Urinary bladder (tissue), 4 donors: ENCODE data around the gene XRCC2. TPM values are rescaled to one million over a fixed set of nuclear protein-coding genes. Genes with fewer than 3 reads are reported as not detected.

Experiments
- DNase-seq: peaks from one replicate; pipeline ENCODE4 v3.0.0-alpha.2; 2015; ENCODE audit errors: extremely low spot score
- H3K27ac ChIP-seq: one replicate; pipeline ENCODE4 v1.5.1; 2013; ENCODE audit warnings: low read depth, mild to moderate bottlenecking, moderate library complexity
- H3K36me3 ChIP-seq: one replicate; pipeline ENCODE4 v1.6.1; 2013; ENCODE audit warnings: mild to moderate bottlenecking, moderate library complexity; ENCODE audit not compliant: insufficient read depth
- H3K4me1 ChIP-seq: one replicate; pipeline ENCODE4 v1.6.1; 2013; ENCODE audit warnings: mild to moderate bottlenecking, moderate library complexity; ENCODE audit not compliant: insufficient read depth
- H3K4me3 ChIP-seq: one replicate; pipeline ENCODE4 v1.5.1; 2013; ENCODE audit warnings: low read depth, low read length
- WGBS: extraction: QIAGEN DNeasy Blood & Tissue Kit; methylation state at CpG from one replicate; pipeline ENCODE4 v1.1.7; 2013; 5-methylcytosine and 5-hydroxymethylcytosine counted together
- polyA plus RNA-seq: library from polyadenylated mRNA; stranded (reverse); fragments of 200-250 nt; gene quantifications from one replicate; pipeline ENCODE4 v1.2.3, GENCODE V29; 2013
- total RNA-seq: library from RNA; depleted of rRNA; stranded (reverse); fragments of >200 nt; gene quantifications from one replicate; pipeline ENCODE4 v1.2.3, GENCODE V29; 2014
- donor health status: healthy with polysubstance abuse.
- donor health status: healthy.

Gene XRCC2
- total and polyA plus RNA-seq, 2 donors = 0.33 to 6.0 TPM

DNA sequence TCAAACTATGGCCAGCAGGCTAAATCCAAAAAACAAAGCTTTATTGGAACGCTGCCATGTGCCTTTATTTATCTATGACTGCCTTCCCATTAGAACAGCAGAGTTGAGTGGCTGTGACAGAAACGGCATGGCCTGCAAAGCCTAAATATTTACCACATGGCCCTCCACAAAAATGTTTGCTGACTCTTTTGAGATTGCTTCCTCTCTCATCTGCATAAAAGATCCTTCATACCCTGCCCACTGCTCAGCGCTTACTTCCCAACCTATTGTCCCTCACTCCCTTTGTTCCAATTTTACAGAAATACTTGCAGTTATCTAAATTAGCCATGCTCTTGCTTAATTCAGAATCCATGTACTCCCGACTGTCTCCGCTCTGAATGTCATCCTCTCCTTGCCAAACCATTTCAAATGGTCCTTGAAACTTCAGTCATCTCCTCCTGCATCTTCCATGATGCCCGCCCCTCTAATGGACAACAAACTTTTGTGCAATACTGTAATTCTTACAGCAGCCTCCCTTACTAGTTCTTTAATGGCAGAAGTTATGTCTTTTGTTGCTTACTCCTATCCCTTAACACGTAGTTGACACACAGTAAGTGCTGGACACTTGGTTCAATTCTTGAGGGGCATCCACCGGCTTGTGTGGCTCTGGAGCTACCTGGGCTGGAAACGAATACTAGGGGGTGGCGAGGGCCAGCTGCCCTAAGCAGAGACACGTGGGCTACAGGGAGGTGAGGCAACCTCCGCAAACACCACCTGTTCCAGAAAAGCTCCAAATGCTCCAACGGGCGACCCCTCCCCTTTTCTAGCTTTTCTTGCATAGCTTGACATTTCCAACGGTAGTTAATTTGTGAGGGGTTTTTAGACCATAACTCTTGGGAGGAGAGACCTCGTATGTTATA, 832 bp downstream of the XRCC2 start:
- Histone ChIP-seq H3K4me3 (peak overlapping the region; percentile 61), H3K4me1 (no peaks in the 10 kb centered on the region), H3K27ac (no peak overlapping the region), H3K36me3 (no peaks in the 10 kb centered on the region)
- WGBS = 8% methylated on average over 16 of the region's 16 CpGs
- DNase-seq = no peak

GRCh38 chr7:152673897-152674296, 2.0 kb downstream of the XRCC2 start:
- Histone ChIP-seq H3K4me1 (no peaks in the 10 kb centered on the region), H3K4me3 (no peak overlapping the region), H3K27ac (no peak overlapping the region), H3K36me3 (no peaks in the 10 kb centered on the region)
- 94% methylated on average over 2 of the region's 2 CpGs for whole genome bisulfite sequencing
- DNase-seq = no peak

DNA sequence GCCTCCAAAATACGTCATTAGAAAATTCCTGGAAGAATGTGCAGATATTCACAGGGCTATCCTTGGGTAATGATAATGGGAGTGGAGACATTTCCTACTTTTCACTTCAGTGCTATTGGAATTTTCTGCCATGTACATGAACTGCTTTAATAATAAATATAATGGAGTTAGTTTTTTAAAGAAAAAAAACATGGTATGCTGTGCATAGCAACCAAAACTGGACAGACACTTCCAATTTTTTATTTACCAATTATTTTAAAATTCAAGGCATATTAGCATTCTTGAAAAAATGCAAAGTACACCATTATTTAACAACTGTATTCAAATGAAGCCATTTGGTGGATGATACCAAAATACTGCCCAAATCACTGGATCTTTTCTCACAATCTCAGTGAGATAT, 3.3 kb downstream of the XRCC2 start:
- H3K27ac ChIP-seq = no peak overlapping the region
- no peaks in the 10 kb centered on the region for H3K36me3 ChIP-seq
- 88% methylated on average over 1 of the region's 1 CpG for WGBS
- no peak for DNase-seq
- H3K4me3 ChIP-seq = no peak overlapping the region
- H3K4me1 ChIP-seq = no peaks in the 10 kb centered on the region

DNA sequence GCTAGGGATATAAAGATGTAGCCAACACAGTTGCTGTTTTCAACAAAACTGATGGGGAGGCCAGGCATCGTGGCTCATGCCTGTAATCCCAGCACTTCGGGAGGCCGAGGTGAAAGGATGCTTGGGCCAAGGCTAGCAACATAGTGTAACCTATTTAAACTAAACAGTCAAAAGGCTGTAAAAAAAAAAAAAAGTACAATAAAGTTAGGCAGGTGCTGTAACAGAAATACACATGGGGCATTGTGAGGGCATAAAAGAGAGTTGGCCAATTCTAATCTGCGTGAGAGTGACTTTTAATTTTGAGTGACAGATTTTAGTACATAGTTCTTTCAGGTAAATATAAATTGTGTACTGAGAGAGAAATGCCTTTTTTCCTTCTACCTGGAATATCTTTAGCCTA, 6.2 kb downstream of the XRCC2 start:
- H3K27ac ChIP-seq = no peak overlapping the region
- no peak overlapping the region for H3K4me3 ChIP-seq
- H3K4me1 ChIP-seq = no peaks in the 10 kb centered on the region
- 92% methylated on average over 4 of the region's 4 CpGs for WGBS
- DNase-seq = no peak
- H3K36me3 ChIP-seq = no peaks in the 10 kb centered on the region

- 95% methylated on average over 1 of the region's 1 CpG for WGBS
- no peaks in the 10 kb centered on the region for H3K36me3 ChIP-seq
- DNase-seq = no peak
- no peaks in the 10 kb centered on the region for H3K4me1 ChIP-seq
- no peak overlapping the region for H3K27ac ChIP-seq
- H3K4me3 ChIP-seq = no peak overlapping the region
Measured at GRCh38 chr7:152668975-152669374, 7.0 kb downstream of the XRCC2 start.

GRCh38 chr7:152667958-152668357, 8.0 kb downstream of the XRCC2 start:
- no peaks in the 10 kb centered on the region for H3K4me1 ChIP-seq
- H3K27ac ChIP-seq = no peak overlapping the region
- H3K36me3 ChIP-seq = no peaks in the 10 kb centered on the region
- DNase-seq = no peak
- H3K4me3 ChIP-seq = no peak overlapping the region
- WGBS = 88% methylated on average over 5 of the region's 5 CpGs

GRCh38 chr7:152666078-152666477, 9.9 kb downstream of the XRCC2 start:
- 100% methylated on average over 1 of the region's 1 CpG for WGBS
- Histone ChIP-seq H3K27ac (no peak overlapping the region), H3K4me3 (no peak overlapping the region), H3K4me1 (no peaks in the 10 kb centered on the region), H3K36me3 (no peaks in the 10 kb centered on the region)
- DNase-seq = no peak

DNA sequence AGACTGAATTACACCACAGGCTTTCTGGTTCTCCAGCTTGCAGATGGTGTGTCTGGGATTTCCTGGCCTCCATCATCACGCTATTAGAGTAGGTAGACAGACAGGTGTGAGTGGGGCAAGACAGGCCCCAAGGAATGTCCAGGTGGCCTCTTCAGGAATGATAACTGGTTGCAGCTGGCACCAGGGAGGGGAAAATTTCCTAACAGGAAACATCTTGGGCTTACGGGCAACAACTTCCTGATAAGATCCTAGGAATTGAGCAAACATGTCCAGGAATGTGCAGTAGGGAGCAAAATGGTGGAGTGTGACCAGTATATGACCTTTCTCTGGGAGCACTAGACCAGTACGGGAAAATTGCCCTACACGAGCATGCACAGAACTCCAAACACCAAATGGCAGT, 11.3 kb downstream of the XRCC2 start:
- no peaks in the 10 kb centered on the region for H3K36me3 ChIP-seq
- WGBS = 70% methylated on average over 4 of the region's 4 CpGs
- DNase-seq = no peak
- H3K27ac ChIP-seq = no peak overlapping the region
- H3K4me3 ChIP-seq = no peak overlapping the region
- no peaks in the 10 kb centered on the region for H3K4me1 ChIP-seq

GRCh38 chr7:152663931-152664330, 12.0 kb downstream of the XRCC2 start:
- 78% methylated on average over 2 of the region's 2 CpGs for WGBS
- H3K4me1 ChIP-seq = no peaks in the 10 kb centered on the region
- no peak overlapping the region for H3K27ac ChIP-seq
- no peaks in the 10 kb centered on the region for H3K36me3 ChIP-seq
- H3K4me3 ChIP-seq = no peak overlapping the region
- DNase-seq = no peak

GRCh38 chr7:152663148-152663740, 12.7 kb downstream of the XRCC2 start:
- Histone ChIP-seq H3K36me3 (no peaks in the 10 kb centered on the region), H3K4me1 (no peaks in the 10 kb centered on the region), H3K4me3 (no peak overlapping the region), H3K27ac (no peak overlapping the region)
- 64% methylated on average over 11 of the region's 11 CpGs for WGBS
- no peak for DNase-seq

- H3K36me3 ChIP-seq = no peaks in the 10 kb centered on the region
- H3K4me3 ChIP-seq = no peak overlapping the region
- 100% methylated on average over 1 of the region's 1 CpG for WGBS
- no peaks in the 10 kb centered on the region for H3K4me1 ChIP-seq
- DNase-seq = no peak
- H3K27ac ChIP-seq = no peak overlapping the region
Measured at GRCh38 chr7:152661479-152661878, 14.5 kb downstream of the XRCC2 start.

DNA sequence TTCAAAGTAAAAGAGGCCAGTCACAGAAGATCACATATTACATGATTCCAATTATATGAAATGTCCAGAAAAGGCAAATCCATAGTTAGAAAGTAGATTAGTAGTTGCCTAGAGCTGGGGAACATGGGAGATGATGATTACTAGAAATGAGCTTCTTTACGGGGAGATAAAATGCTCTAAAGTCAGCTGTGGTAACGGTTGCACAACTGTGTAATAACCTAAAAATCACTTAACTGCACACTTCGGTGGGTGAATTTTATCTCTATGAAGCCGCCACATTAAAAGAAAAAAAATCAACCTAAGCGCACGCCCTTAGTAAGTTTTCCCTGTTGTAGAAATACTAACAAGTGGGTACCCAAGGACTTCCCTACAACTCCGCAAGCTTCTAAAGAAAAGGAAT, 15.9 kb downstream of the XRCC2 start:
- H3K4me3 ChIP-seq = no peak overlapping the region
- WGBS = 95% methylated on average over 7 of the region's 7 CpGs
- H3K36me3 ChIP-seq = no peaks in the 10 kb centered on the region
- no peak for DNase-seq
- no peaks in the 10 kb centered on the region for H3K4me1 ChIP-seq
- no peak overlapping the region for H3K27ac ChIP-seq

GRCh38 chr7:152654971-152655370, 21.0 kb downstream of the XRCC2 start:
- Histone ChIP-seq H3K4me1 (no peaks in the 10 kb centered on the region), H3K27ac (no peak overlapping the region), H3K4me3 (no peak overlapping the region), H3K36me3 (no peaks in the 10 kb centered on the region)
- DNase-seq = no peak
- WGBS = 95% methylated on average over 4 of the region's 4 CpGs

GRCh38 chr7:152649220-152649619, 26.7 kb downstream of the XRCC2 start:
- Histone ChIP-seq H3K4me1 (no peaks in the 10 kb centered on the region), H3K27ac (no peak overlapping the region), H3K36me3 (no peaks in the 10 kb centered on the region), H3K4me3 (no peak overlapping the region)
- no peak for DNase-seq
- 88% methylated on average over 2 of the region's 2 CpGs for WGBS
